Activated CD4-positive, alpha-beta T cell treated with anti-CD3 and anti-CD28 coated beads for 1 hour (primary cell): ENCODE measurements around the gene POMGNT1.

Experiments
- DNase-seq: peaks from one replicate; pipeline ENCODE4 v3.0.0-alpha.2; 2020

Gene POMGNT1

GRCh38 chr1:46181343-46182260 lies 16.6 kb downstream of the POMGNT1 start:
- no peak for DNase-seq

DNA sequence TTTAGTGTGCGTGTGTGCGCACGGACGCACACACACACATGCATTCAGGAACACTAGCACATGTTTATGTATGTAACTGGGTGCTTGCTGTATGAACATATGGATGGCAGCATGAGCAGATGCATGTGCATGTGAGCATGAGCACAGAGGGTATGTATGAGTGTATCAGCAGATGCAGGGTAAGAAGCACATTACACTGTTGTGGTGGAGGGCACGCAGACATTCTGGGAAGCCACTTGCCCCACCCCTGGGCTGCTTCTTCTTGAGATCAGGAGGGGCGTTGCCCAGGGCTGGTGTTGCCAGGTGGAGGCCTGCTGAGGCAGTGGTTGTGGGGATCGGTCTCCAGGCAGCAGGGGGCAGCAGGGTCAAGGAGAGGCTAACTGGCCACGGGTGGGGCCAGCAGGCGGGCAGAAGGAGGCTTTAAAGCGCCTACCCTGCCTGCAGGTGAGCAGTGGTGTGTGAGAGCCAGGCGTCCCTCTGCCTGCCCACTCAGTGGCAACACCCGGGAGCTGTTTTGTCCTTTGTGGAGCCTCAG lies 18.1 kb downstream of the POMGNT1 start:
- no peak for DNase-seq

GRCh38 chr1:46179138-46180081 lies 18.8 kb downstream of the POMGNT1 start:
- DNase-seq: peak; percentile 44

DNA sequence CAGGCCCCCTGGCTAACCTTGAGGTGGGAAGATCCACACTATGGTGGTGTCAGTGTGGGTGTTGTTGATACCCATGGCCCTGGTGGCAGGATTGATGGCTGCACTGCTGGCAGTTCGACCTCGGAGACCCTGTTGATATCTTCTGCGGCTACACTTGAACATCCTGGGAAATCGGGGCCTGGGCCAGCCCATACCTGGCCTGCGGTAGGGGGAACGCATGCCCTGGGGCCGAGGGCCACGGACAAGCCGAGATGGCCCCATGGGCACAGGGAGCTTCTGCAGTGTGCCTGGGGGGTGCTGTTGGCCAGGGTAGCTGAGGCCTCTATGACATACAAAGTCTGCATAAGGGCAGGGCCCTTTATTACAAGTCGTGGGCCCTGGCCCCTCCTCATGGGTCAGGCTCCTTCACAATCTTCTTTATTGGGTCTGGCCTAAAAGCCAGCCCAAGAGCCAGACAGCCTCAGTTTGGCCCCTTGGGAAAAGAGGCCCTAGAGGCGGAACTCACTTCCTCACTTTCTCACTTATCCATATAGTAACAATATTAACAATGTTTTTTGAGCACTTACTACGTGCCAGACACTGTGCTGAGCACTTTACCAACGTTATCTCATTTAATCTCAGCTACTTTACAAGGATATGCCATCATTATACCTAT lies 21.9 kb downstream of the POMGNT1 start, which contains the start of gene P3R3URF:
TSS of gene P3R3URF (minus strand) at position 278 of the 655 bp plus-strand sequence. CDS start at position 261, 17 bp downstream.
- DNase-seq: no peak

- DNase-seq: no peak
Observed at GRCh38 chr1:46175243-46175642, 23.0 kb downstream of the POMGNT1 start.

DNA sequence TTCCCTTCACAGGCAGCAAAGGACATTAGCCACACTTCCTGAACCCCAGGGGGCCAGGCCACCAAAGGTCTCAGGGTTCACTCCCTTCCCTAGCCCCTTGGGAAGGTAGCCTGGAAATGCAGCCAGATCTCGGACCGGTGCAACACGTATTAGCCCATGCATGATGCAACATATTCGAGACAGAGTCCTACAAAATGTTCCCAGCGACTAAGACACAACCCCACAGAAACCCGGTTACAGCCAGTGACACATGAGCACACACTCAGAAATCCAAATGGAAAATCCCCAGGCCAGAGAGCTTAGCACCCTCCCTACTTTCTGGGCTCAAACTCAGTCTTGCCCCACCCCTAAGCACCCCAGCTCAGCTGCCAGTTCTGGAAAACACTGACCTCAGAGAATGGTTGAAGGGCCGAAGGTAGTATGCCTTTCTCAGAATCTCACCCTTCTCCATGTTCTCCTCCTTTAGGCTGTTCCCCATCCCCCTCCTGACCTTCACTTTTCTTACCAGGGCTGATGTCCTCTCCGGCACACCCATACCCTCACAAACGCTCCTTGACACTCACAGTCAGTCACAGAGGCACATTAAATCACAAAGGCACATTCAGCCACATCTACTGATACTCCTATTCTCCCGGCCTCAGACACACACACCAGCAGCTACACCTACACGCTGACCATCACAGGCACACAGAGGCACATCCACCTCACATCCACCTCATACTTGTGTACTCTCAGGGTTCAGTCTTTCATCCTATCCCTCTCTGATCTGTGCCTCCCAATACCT lies 23.6 kb downstream of the POMGNT1 start, which contains the start of gene TSPAN1:
TSS of gene TSPAN1 (plus strand) at position 640 of the 784 bp plus-strand sequence. CDS start 6,021 bp downstream, outside the sequence.
- no peak for DNase-seq

- DNase-seq: no peak
Observed at GRCh38 chr1:46173361-46173856, 24.8 kb downstream of the POMGNT1 start.

DNA sequence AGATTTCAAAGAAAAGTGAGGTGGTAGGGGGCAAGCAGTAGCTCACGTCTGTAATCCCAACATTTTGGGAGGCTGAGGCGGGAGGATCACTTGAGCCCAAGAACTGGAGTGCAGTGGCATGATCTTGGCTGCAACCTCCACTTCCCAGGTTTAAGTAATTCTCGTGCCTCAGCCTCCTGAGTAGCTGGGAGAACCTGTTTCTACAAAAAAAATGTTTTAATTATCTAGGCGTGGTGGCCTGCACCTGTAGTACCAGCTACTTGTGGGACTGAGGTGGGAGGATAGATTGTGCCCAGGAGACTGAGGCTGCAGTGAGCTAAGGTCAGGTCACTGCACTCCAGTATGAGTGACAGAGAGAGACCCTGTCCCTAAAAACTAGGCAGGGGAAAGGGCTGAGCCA lies 25.9 kb downstream of the POMGNT1 start:
- DNase-seq: no peak

DNA sequence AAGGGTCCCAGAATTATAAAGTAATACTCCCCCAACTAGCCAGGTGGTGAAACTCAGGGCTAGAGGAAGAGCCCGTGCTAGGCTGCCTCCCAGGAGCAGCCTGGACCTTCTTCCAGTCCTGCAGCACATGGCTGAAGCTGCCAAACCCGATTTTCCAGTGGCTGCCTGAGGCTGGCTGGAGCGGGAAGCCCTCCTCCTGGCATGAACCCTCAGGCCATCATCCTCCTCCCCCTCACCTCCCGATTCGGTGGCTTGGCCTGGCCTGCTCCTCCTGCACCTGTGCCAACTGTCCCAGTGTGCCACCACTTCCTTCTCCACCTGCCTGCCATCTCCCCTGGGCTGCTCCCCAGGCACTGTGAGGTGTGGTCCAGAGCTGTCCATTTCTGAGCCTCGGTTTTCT lies 26.4 kb downstream of the POMGNT1 start:
- DNase-seq: no peak

DNA sequence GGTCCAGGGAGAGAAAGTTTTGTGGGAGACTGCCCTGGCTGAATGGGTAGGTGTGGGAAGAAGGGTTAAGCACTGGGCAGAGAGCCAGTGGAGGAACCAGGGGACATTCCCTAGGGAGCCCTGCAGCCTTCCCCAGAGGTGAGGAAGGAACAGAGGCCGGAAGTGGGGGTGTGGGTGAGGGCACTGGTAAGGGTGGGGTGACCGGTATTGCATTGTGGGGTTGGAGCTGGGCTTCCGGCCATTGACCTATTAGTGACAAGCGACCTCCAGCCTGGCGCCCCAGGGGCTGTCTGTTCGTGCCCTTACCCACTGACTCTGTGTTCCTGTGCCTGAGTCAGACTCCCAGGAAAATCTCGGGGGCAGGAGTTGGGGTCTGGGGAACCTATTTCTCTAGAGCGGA lies 26.9 kb downstream of the POMGNT1 start:
- DNase-seq: no peak

DNA sequence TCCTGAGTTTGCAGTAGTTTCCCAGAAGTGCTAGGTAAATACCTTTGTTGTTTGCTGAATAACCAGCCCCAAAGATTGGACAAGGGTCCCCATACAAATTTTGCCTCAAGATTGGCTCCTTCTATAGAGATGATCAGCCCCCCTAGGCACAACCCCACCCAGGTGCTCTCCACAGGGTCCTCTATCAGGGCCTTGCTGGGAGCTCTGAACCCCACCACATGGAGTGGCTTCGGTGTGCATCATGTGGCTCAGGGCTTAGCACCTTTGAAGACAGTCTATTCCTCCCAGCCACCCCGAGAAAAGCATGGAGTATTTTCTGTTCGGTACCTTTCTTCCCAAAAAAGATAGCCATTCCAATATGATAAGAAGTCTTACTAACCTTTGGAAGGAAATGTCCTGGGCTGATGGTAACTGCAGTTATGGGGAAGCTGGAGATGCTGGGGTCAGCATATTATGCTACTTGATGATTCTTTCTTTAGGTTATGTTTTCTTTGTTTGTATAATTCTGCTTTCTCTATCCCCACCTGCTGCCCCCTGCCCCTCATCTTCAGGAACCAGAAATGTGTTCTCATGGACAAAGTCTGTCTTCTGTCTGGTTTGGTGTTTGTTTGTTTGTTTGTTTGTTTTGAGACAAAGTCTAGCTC lies 28.3 kb downstream of the POMGNT1 start:
- DNase-seq: no peak

DNA sequence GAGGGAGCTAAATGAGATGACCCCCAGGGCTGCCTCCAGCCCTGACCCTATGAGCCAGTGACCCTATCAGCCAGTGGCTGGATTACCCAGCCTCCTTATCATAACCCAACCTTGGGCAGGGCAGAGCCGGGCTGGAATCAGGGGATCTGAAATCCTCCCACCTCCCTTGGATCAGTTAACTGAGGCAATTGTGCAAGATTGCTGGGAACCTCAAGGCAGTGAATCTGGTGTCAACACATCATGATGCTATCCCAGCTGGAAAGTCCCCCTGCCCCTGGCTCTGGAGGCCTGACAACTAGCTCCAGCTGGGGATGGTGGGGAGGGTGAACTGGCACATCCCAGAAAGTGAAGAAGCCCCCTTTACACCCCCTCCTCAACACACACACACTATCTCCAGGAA lies 29.8 kb downstream of the POMGNT1 start:
- no peak for DNase-seq

GRCh38 chr1:46166521-46167462 lies 31.4 kb downstream of the POMGNT1 start:
- DNase-seq: peak; percentile 22

GRCh38 chr1:46160212-46160611 lies 38.0 kb downstream of the POMGNT1 start:
- DNase-seq: no peak

DNA sequence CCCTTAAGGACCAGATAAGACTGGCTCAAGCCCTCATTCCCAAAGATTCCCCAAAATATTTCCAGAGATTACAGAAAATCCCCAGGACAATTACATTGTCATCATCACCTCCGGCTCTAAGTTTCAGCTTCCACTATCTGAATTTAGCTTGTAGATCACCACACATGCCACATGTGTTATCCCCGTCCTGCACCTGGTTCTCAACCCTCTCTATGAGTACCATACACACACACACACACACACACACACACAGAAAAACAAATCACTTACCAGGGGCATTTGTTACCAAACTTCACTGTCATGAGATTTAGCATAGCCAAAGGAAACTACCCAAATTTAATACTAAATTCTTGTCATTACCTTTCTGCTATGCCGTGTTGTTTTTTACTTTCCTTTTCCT lies 38.7 kb downstream of the POMGNT1 start:
- no peak for DNase-seq

GRCh38 chr1:46158312-46159281 lies 39.6 kb downstream of the POMGNT1 start:
- no peak for DNase-seq

DNA sequence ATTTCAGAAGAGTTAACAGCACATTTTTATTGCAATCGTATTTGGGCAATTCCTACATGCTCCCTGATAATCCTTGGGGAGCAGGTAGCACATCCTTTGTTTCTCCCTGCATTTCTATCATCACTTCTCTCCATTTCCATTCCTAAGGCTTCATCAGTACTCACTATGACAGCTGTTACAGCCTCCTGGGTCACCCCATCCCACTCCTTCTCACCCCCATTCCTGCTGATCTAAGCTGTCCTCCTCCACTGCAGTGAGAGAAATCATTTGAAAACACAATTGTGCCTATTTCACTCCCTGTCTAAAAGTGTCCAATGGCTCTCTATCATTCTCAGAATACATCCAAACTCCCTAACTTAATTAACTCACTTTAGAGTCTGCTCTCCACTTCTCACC lies 40.3 kb downstream of the POMGNT1 start:
- DNase-seq: no peak

GRCh38 chr1:46153732-46154131 lies 44.5 kb downstream of the POMGNT1 start:
- no peak for DNase-seq

- DNase-seq: no peak
Observed at GRCh38 chr1:46153228-46153627, 45.0 kb downstream of the POMGNT1 start.
